Mammary epithelial cell (primary cell): ENCODE measurements around the gene PDGFA.

Source experiments
- CTCF ChIP-seq, 2 donors: IDR thresholded peaks in 1 of 2; conservative IDR thresholded peaks in 1 of 2; 2 replicates each; pipeline ENCODE4 v1.5.1; 2011 to 2012; ENCODE audit warnings: inconsistent platforms in 2 of 2, low read length in 2 of 2, mild to moderate bottlenecking in 2 of 2, control low read depth in 1 of 2, low read depth in 1 of 2; ENCODE audit not compliant: insufficient read depth in 1 of 2; ENCODE audit errors: extremely low read depth in 1 of 2
- EZH2 ChIP-seq: IDR thresholded peaks from 2 replicates; pipeline ENCODE4 v1.6.1; 2012; ENCODE audit warnings: low read length, inconsistent platforms, borderline replicate concordance

GRCh38 chr7:518630-519483 is 789 bp downstream of the PDGFA start:
- no peak for TF ChIP-seq CTCF (conservative IDR thresholded peaks at IDR 0.05 in 1 of 2, IDR thresholded peaks at IDR 0.05 in 1 of 2; ENCODE audit: extremely low read depth in 1 of 2, insufficient read depth in 1 of 2, low read depth in 1 of 2, low read length in 2 of 2)
- no peak for TF ChIP-seq EZH2
